Gastroesophageal sphincter (tissue), 3 donors: ENCODE measurements around the gene SMIM22.

Source experiments
- EP300 ChIP-seq: sonication (generic); formaldehyde crosslinking; IDR thresholded peaks from one replicate; pipeline ENCODE4 v1.6.1; 2017; ENCODE audit warnings: antibody characterized with exemption, mild to moderate bottlenecking
- POLR2A ChIP-seq, 2 donors: fragments of 450-650 bp; IDR thresholded peaks; one replicate each; pipeline ENCODE4 v1.6.1; 2017; ENCODE audit warnings: antibody characterized with exemption in 2 of 2, mild to moderate bottlenecking in 2 of 2, moderate library complexity in 1 of 2
- POLR2AphosphoS5 ChIP-seq: sonication (generic); formaldehyde crosslinking; IDR thresholded peaks from one replicate; pipeline ENCODE4 v1.6.1; 2017; ENCODE audit warnings: antibody characterized with exemption
- TF ChIP-seq, protein P1 (sequence below), 4 experiments: fragments of 200-600 bp in 2 of 4; fragments of 450-650 bp in 2 of 4; sonication (generic) in 1 of 4; IDR thresholded peaks; one replicate each; pipeline ENCODE4 v1.5.1; 2017 to 2019; ENCODE audit warnings: antibody characterized with exemption in 4 of 4, mild to moderate bottlenecking in 2 of 4, moderate library complexity in 2 of 4

GRCh38 chr16:4778050-4778392 is 17.1 kb upstream of the SMIM22 start:
- TF ChIP-seq, protein P1, sequence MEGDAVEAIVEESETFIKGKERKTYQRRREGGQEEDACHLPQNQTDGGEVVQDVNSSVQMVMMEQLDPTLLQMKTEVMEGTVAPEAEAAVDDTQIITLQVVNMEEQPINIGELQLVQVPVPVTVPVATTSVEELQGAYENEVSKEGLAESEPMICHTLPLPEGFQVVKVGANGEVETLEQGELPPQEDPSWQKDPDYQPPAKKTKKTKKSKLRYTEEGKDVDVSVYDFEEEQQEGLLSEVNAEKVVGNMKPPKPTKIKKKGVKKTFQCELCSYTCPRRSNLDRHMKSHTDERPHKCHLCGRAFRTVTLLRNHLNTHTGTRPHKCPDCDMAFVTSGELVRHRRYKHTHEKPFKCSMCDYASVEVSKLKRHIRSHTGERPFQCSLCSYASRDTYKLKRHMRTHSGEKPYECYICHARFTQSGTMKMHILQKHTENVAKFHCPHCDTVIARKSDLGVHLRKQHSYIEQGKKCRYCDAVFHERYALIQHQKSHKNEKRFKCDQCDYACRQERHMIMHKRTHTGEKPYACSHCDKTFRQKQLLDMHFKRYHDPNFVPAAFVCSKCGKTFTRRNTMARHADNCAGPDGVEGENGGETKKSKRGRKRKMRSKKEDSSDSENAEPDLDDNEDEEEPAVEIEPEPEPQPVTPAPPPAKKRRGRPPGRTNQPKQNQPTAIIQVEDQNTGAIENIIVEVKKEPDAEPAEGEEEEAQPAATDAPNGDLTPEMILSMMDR (IDR thresholded peaks at IDR 0.05): no peak
- TF ChIP-seq EP300: no peak
- TF ChIP-seq POLR2A (IDR thresholded peaks at IDR 0.05): no peak
- TF ChIP-seq POLR2AphosphoS5: no peak
